B cell (primary cell): ENCODE measurements around the gene MMP11.

ENCODE experiments used
- EZH2 ChIP-seq: IDR thresholded peaks from 2 replicates; pipeline ENCODE4 v1.6.1; 2012; ENCODE audit warnings: borderline replicate concordance, low read depth, mild to moderate bottlenecking, moderate library complexity, low read length; ENCODE audit not compliant: insufficient read depth, poor library complexity, severe bottlenecking
- TF ChIP-seq, protein P1 (sequence below): fragments of 200-600 bp; IDR thresholded peaks from one replicate; pipeline ENCODE4 v1.8.0; 2022; ENCODE audit warnings: antibody characterized with exemption, mild to moderate bottlenecking

DNA sequence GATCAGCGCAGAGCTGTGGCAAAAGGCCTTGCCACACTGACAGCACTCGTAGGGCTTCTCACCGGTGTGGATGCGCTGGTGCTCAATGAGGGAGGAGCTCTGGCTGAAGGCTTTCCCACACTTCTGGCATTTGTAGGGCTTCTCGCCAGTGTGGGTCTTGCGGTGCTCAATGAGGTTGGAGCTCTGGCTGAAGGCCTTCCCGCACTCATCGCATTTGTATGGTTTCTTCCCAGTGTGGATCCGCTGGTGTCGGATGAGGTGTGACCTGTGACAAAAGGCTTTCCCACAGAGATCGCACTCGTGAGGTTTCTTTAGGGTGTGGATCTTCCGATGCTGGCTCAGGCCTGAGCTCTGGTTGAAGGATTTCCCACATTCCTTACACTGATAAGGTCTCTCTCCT, 28.6 kb upstream of the MMP11 start:
- TF ChIP-seq, protein P1, sequence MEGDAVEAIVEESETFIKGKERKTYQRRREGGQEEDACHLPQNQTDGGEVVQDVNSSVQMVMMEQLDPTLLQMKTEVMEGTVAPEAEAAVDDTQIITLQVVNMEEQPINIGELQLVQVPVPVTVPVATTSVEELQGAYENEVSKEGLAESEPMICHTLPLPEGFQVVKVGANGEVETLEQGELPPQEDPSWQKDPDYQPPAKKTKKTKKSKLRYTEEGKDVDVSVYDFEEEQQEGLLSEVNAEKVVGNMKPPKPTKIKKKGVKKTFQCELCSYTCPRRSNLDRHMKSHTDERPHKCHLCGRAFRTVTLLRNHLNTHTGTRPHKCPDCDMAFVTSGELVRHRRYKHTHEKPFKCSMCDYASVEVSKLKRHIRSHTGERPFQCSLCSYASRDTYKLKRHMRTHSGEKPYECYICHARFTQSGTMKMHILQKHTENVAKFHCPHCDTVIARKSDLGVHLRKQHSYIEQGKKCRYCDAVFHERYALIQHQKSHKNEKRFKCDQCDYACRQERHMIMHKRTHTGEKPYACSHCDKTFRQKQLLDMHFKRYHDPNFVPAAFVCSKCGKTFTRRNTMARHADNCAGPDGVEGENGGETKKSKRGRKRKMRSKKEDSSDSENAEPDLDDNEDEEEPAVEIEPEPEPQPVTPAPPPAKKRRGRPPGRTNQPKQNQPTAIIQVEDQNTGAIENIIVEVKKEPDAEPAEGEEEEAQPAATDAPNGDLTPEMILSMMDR, result no peak
- no peak for TF ChIP-seq EZH2
